Neutrophil (primary cell): ENCODE results near the gene ZNF575.

Experiments used
- H3K27ac ChIP-seq: fragments of 200-600 bp; sonication (generic); 2 replicates; pipeline ENCODE4 v1.5.1; 2016; ENCODE audit warnings: mild to moderate bottlenecking, moderate library complexity
- H3K27me3 ChIP-seq: fragments of 200-600 bp; sonication (generic); 2 replicates; pipeline ENCODE4 v1.6.0; 2016; ENCODE audit warnings: mild to moderate bottlenecking
- H3K36me3 ChIP-seq: fragments of 200-600 bp; sonication (generic); 2 replicates; pipeline ENCODE4 v1.5.1; 2017
- H3K4me1 ChIP-seq, 2 experiments: fragments of 200-600 bp in 1 of 2; sonication (generic) in 1 of 2; 1 replicate in 1 of 2; 2 replicates in 1 of 2; pipeline versions ENCODE4 v1.5.1 to v1.6.1; 2013 to 2016; ENCODE audit warnings: low read depth in 1 of 2, low read length in 1 of 2, mild to moderate bottlenecking in 1 of 2, moderate library complexity in 1 of 2; ENCODE audit not compliant: control insufficient read depth in 1 of 2, insufficient read depth in 1 of 2
- H3K4me3 ChIP-seq, 2 experiments: fragments of 200-600 bp in 1 of 2; sonication (generic) in 1 of 2; 1 replicate in 1 of 2; 2 replicates in 1 of 2; pipeline ENCODE4 v1.5.1; 2013 to 2016; ENCODE audit warnings: low read depth in 1 of 2, low read length in 1 of 2, mild to moderate bottlenecking in 1 of 2, moderate library complexity in 1 of 2
- H3K9me3 ChIP-seq: fragments of 200-600 bp; sonication (generic); 2 replicates; pipeline ENCODE4 v1.5.1; 2016
- TF ChIP-seq, protein P1 (sequence below): fragments of 200-600 bp; sonication (generic); IDR thresholded peaks from 2 replicates; pipeline ENCODE4 v1.5.1; 2016; ENCODE audit warnings: antibody characterized with exemption

ZNF575 gene

DNA sequence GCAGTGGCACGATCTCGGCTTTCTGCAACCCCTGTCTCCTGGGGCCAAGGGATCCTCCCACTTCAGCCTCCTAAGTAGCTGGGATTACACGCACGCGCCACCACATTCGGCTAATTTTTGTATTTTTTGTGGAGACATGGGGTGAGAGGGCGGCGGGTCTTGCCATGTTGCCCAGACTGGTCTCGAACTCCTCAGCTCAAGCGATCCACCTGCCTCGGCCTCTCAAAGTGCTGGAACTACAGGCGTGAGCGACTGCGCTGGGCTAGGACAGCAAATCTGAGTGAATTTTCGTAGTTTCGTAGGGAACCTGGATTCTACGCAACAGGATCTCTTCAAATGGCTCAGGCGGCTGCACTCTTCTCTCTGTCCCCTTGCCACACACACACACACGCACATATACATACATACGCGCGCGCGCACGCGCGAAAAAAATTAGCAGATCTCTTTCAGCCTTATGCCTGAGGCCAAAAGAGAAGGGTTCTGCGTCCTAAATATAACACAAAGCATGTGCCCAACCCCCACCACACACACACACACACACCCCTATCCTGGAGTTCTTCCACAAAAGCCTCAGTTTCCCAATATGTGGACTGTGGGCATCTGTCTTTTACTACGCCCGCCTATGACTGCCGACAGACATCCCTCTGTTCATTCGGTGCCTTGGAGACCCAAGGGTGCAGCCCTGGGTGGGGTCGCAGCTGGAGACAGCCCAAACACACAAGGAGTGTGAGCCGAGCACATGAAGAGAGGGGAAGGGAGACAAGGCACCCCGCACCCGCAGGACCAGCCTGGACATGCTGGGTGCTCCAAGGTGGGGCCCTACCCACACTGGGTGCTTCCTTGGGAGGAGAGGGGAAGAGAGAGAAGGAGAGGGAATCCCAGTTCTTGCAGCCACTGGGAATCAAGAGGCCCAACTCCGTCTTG lies 43.2 kb downstream of the ZNF575 start:
- Histone ChIP-seq H3K27me3 (no peaks in the 10 kb centered on the region), H3K9me3 (no peaks in the 10 kb centered on the region), H3K36me3 (peaks cover 3% of the 10 kb centered on the region), H3K4me1 (peaks cover 23 to 26% of the 10 kb centered on the region in 2 experiments), H3K4me3 (peak overlapping the region; percentile 69 to 82), H3K27ac (peak overlapping the region; percentile 86)
- TF ChIP-seq, protein P1, sequence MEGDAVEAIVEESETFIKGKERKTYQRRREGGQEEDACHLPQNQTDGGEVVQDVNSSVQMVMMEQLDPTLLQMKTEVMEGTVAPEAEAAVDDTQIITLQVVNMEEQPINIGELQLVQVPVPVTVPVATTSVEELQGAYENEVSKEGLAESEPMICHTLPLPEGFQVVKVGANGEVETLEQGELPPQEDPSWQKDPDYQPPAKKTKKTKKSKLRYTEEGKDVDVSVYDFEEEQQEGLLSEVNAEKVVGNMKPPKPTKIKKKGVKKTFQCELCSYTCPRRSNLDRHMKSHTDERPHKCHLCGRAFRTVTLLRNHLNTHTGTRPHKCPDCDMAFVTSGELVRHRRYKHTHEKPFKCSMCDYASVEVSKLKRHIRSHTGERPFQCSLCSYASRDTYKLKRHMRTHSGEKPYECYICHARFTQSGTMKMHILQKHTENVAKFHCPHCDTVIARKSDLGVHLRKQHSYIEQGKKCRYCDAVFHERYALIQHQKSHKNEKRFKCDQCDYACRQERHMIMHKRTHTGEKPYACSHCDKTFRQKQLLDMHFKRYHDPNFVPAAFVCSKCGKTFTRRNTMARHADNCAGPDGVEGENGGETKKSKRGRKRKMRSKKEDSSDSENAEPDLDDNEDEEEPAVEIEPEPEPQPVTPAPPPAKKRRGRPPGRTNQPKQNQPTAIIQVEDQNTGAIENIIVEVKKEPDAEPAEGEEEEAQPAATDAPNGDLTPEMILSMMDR = no peak

DNA sequence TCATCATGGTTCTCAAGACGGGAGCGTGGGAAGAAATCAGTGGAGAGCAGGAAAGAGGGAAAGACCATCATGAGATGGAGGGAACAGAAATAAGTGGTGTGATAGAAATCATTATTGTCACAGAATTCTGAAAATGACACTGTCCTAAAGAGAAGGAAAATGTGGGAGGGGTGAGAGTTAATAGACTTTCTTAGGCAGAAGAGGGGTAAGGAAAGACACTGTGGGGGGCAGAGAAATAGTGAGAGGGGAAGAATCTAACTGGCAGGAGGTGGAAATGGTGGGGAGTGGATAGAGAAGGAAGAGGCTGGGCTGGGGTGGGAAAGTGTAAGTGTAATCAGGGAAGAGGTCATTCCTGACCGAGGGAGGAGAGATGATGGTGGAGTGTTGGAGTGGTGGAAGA lies 45.8 kb downstream of the ZNF575 start:
- H3K4me1 ChIP-seq = peaks cover 23 to 31% of the 10 kb centered on the region in 2 experiments
- TF ChIP-seq, protein P1 = no peak
- no peak overlapping the region for H3K4me3 ChIP-seq
- H3K9me3 ChIP-seq = no peaks in the 10 kb centered on the region
- H3K27me3 ChIP-seq = no peaks in the 10 kb centered on the region
- H3K36me3 ChIP-seq = no peaks in the 10 kb centered on the region
- H3K27ac ChIP-seq = no peak overlapping the region

DNA sequence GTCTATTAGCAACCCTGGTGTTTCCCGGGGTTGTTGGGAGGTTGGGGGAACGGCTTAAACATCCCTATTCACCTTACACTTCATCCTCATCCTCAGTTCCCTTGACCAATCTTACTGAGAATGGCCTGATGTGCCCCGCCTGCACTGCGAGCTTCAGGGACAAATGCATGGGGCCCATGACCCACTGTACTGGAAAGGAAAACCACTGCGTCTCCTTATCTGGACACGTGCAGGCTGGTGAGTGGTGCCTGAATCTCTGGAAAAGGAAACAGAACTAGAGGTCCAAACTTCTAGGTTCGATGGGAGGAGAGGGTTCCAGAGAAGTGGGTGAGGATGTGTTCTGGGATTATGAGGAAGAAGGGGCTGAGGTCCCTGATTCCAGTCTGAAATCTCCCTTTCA lies 48.5 kb downstream of the ZNF575 start:
- Histone ChIP-seq H3K36me3 (no peaks in the 10 kb centered on the region), H3K4me3 (no peak overlapping the region), H3K9me3 (no peaks in the 10 kb centered on the region), H3K4me1 (peaks cover 9 to 18% of the 10 kb centered on the region in 2 experiments), H3K27me3 (no peaks in the 10 kb centered on the region), H3K27ac (no peak overlapping the region)
- TF ChIP-seq, protein P1 = no peak

DNA sequence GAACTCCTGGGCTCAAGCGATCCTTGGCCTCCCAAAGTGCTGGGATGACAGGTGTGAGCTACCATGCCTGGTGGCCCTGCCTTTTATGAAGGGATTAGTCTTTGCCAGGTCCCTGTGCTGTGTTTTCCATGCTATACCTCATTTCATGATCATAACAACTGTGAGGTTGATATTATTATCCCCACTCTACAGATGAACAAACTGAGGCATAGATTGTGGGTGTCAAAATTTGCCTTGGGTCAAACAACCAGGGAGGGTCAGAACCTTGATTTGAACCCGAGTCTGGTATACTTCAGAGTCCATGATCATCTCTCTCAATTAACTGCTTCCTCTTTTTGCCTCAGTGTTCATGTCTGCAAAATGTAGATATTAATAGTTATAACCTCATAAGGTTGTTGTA lies 49.5 kb downstream of the ZNF575 start:
- Histone ChIP-seq H3K36me3 (no peaks in the 10 kb centered on the region), H3K4me3 (no peak overlapping the region), H3K4me1 (peaks cover 9 to 18% of the 10 kb centered on the region in 2 experiments), H3K27ac (no peak overlapping the region), H3K27me3 (no peaks in the 10 kb centered on the region), H3K9me3 (no peaks in the 10 kb centered on the region)
- TF ChIP-seq, protein P1 = no peak

DNA sequence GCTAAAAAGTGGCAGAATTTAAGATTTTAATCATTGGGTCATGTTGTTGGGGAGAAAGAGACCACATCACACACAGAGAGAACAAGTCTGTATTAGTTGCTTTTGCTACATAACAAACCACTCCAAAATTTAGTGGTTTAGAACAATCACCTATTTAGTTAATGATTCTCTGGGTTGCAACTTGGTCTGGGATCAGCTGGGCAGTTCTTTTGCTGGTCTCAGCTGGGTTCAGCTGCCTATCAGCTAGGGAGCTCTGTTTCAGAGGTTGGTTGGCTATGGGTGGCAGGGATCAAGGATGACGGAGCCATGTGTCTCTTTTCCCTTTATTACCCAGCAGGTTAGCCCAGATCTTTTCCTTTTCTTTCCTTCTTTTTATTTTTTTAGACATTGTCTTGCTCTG lies 51.5 kb downstream of the ZNF575 start:
- no peak overlapping the region for H3K4me3 ChIP-seq
- no peaks in the 10 kb centered on the region for H3K9me3 ChIP-seq
- no peak overlapping the region for H3K27ac ChIP-seq
- no peaks in the 10 kb centered on the region for H3K27me3 ChIP-seq
- TF ChIP-seq, protein P1 = no peak
- peaks cover 9 to 18% of the 10 kb centered on the region in 2 experiments for H3K4me1 ChIP-seq
- H3K36me3 ChIP-seq = no peaks in the 10 kb centered on the region
